Breast epithelium (tissue), 4 donors: ENCODE measurements around the gene GPR180. TPM values are rescaled to one million over a fixed set of nuclear protein-coding genes. Genes with fewer than 3 reads are reported as not detected.

ENCODE experiments used
- DNase-seq, 2 donors: peaks; one replicate each; pipeline ENCODE4 v3.0.0-alpha.2; 2019; ENCODE audit warnings: low spot score in 2 of 2
- H3K27ac ChIP-seq, 2 donors: fragments of 200-600 bp; sonication (generic) in 1 of 2; one replicate each; pipeline ENCODE4 v1.5.1; 2016 to 2019; ENCODE audit warnings: mild to moderate bottlenecking in 1 of 2
- H3K27me3 ChIP-seq, 2 donors: fragments of 200-600 bp; sonication (generic) in 1 of 2; one replicate each; pipeline versions ENCODE4 v1.5.1 to v1.6.0; 2017 to 2019; ENCODE audit warnings: control low read depth in 1 of 2, mild to moderate bottlenecking in 1 of 2
- H3K36me3 ChIP-seq: fragments of 200-600 bp; one replicate; pipeline ENCODE4 v1.5.1; 2019
- H3K4me1 ChIP-seq, 2 donors: fragments of 200-600 bp; sonication (generic); one replicate each; pipeline ENCODE4 v1.5.1; 2016 to 2019; ENCODE audit warnings: control low read depth in 1 of 2
- H3K4me3 ChIP-seq, 3 donors: fragments of 200-600 bp; sonication (generic); 1 replicate in 2 of 3; 2 replicates in 1 of 3; pipeline ENCODE4 v1.5.1; 2016 to 2019; ENCODE audit warnings: mild to moderate bottlenecking in 3 of 3, moderate library complexity in 2 of 3
- H3K9me3 ChIP-seq, 2 donors: fragments of 200-600 bp; sonication (generic) in 1 of 2; one replicate each; pipeline ENCODE4 v1.5.1; 2016 to 2019; ENCODE audit warnings: control low read depth in 1 of 2
- CTCF ChIP-seq, 3 donors: fragments of 450-650 bp; IDR thresholded peaks; one replicate each; pipeline ENCODE4 v1.5.1; 2016 to 2017; ENCODE audit warnings: antibody characterized with exemption in 3 of 3, mild to moderate bottlenecking in 3 of 3, moderate library complexity in 3 of 3
- POLR2A ChIP-seq: fragments of 450-650 bp; IDR thresholded peaks from one replicate; pipeline ENCODE4 v1.6.1; 2016; ENCODE audit warnings: antibody characterized with exemption, mild to moderate bottlenecking, moderate library complexity
- POLR2AphosphoS5 ChIP-seq, 3 donors: sonication (generic); formaldehyde crosslinking; IDR thresholded peaks; one replicate each; pipeline ENCODE4 v1.6.1; 2017; ENCODE audit warnings: antibody characterized with exemption in 3 of 3
- intact Hi-C: fragments of 100-400 bp; cut with DNase I; formaldehyde crosslinking; loops from one replicate; pipeline ENCODE4 v1.15.1; 2023; ENCODE audit warnings: low total_unique reads
- total RNA-seq, 3 donors: library from RNA; depleted of rRNA; stranded (reverse); fragments of >200 nt; gene quantifications; one replicate each; pipeline ENCODE4 v1.1.0, GENCODE V29; 2016

GPR180 gene
- total RNA-seq, 3 donors from 2014 or later: 6.2 to 8.9 (median 7.9) TPM

GRCh38 chr13:94660695-94661326 lies 59.2 kb downstream of the GPR180 start:
- Histone ChIP-seq H3K4me3 (no peak overlapping the region), H3K4me1 (no peaks in the 10 kb centered on the region), H3K36me3 (no peaks in the 10 kb centered on the region), H3K27me3 (peaks cover 0 to 2% of the 10 kb centered on the region in 2 donors), H3K27ac (no peak overlapping the region), H3K9me3 (peaks cover 0 to 6% of the 10 kb centered on the region in 2 donors)
- no peak for DNase-seq
- TF ChIP-seq POLR2A (no peak), CTCF (IDR thresholded peaks at IDR 0.05) (no peak), POLR2AphosphoS5 (IDR thresholded peaks at IDR 0.05) (no peak)
- intact Hi-C loops: no loop called here

GRCh38 chr13:94661406-94661805 lies 59.7 kb downstream of the GPR180 start:
- no peaks in the 10 kb centered on the region for H3K36me3 ChIP-seq
- H3K27me3 ChIP-seq: peaks cover 0 to 4% of the 10 kb centered on the region in 2 donors
- no peak for DNase-seq
- no peak overlapping the region for H3K4me3 ChIP-seq
- TF ChIP-seq POLR2A (no peak), POLR2AphosphoS5 (IDR thresholded peaks at IDR 0.05) (no peak), CTCF (IDR thresholded peaks at IDR 0.05) (no peak)
- H3K9me3 ChIP-seq: no peaks in the 10 kb centered on the region
- H3K4me1 ChIP-seq: no peaks in the 10 kb centered on the region
- intact Hi-C loops: no loop called here
- H3K27ac ChIP-seq: no peak overlapping the region

GRCh38 chr13:94662274-94662945 lies 60.8 kb downstream of the GPR180 start:
- Histone ChIP-seq H3K27ac (no peak overlapping the region), H3K27me3 (peaks cover 0 to 10% of the 10 kb centered on the region in 2 donors), H3K9me3 (no peaks in the 10 kb centered on the region), H3K4me1 (no peaks in the 10 kb centered on the region), H3K36me3 (no peaks in the 10 kb centered on the region), H3K4me3 (no peak overlapping the region)
- no peak for TF ChIP-seq POLR2AphosphoS5 (IDR thresholded peaks at IDR 0.05)
- no peak for TF ChIP-seq CTCF (IDR thresholded peaks at IDR 0.05)
- TF ChIP-seq POLR2A: no peak
- intact Hi-C loops: no loop called here
- DNase-seq: no peak

- no peaks in the 10 kb centered on the region for H3K9me3 ChIP-seq
- no peaks in the 10 kb centered on the region for H3K36me3 ChIP-seq
- peaks cover 0 to 10% of the 10 kb centered on the region in 2 donors for H3K27me3 ChIP-seq
- H3K4me3 ChIP-seq: no peak overlapping the region
- DNase-seq: no peak
- TF ChIP-seq POLR2AphosphoS5 (IDR thresholded peaks at IDR 0.05) (no peak), POLR2A (no peak), CTCF (IDR thresholded peaks at IDR 0.05) (no peak)
- no peak overlapping the region for H3K27ac ChIP-seq
- no peaks in the 10 kb centered on the region for H3K4me1 ChIP-seq
- intact Hi-C loops: no loop called here
These were observed 63.2 kb downstream of the GPR180 start for GRCh38 chr13:94664889-94665288.

GRCh38 chr13:94666065-94666464 lies 64.4 kb downstream of the GPR180 start:
- Histone ChIP-seq H3K27me3 (peaks cover 0 to 10% of the 10 kb centered on the region in 2 donors), H3K36me3 (no peaks in the 10 kb centered on the region), H3K9me3 (no peaks in the 10 kb centered on the region), H3K4me1 (no peaks in the 10 kb centered on the region), H3K27ac (no peak overlapping the region), H3K4me3 (no peak overlapping the region)
- DNase-seq: no peak
- TF ChIP-seq CTCF (IDR thresholded peaks at IDR 0.05): no peak
- no peak for TF ChIP-seq POLR2AphosphoS5 (IDR thresholded peaks at IDR 0.05)
- intact Hi-C loops: loop anchor here (2.0 kb wide), 1 partner anchor 33 kb away; no protein-coding TSS in a partner anchor
